Mucosa of rectum (tissue), 2 donors: ENCODE results near the gene LCN12.

Source experiments
- H3K27ac ChIP-seq, 2 donors: one replicate each; pipeline ENCODE4 v1.7.0; 2013; ENCODE audit warnings: inconsistent platforms in 2 of 2, low read depth in 2 of 2, low read length in 2 of 2
- H3K27me3 ChIP-seq, 2 donors: one replicate each; pipeline ENCODE4 v1.7.0; 2013; ENCODE audit warnings: low read length in 2 of 2; ENCODE audit not compliant: control insufficient read depth in 2 of 2, insufficient read depth in 2 of 2
- H3K36me3 ChIP-seq, 2 donors: one replicate each; pipeline ENCODE4 v1.7.0; 2013; ENCODE audit warnings: low read length in 2 of 2; ENCODE audit not compliant: control insufficient read depth in 2 of 2, insufficient read depth in 2 of 2
- H3K4me1 ChIP-seq, 2 donors: one replicate each; pipeline ENCODE4 v1.7.0; 2013; ENCODE audit warnings: low read length in 2 of 2, mild to moderate bottlenecking in 1 of 2; ENCODE audit not compliant: control insufficient read depth in 2 of 2, insufficient read depth in 2 of 2
- H3K4me3 ChIP-seq, 2 donors: one replicate each; pipeline ENCODE4 v1.7.0; 2013; ENCODE audit warnings: low read length in 2 of 2
- H3K9ac ChIP-seq, 2 donors: one replicate each; pipeline ENCODE4 v1.7.0; 2013; ENCODE audit warnings: low read length in 2 of 2, low read depth in 1 of 2, mild to moderate bottlenecking in 1 of 2
- H3K9me3 ChIP-seq, 2 donors: one replicate each; pipeline ENCODE4 v1.7.0; 2013; ENCODE audit warnings: low read length in 2 of 2; ENCODE audit not compliant: control insufficient read depth in 2 of 2
- donor health status: healthy.
- donor health status: Normal muscosa, but diverticular disease.

The LCN12 gene

GRCh38 chr9:136952321-136952850 is 313 bp downstream of the LCN12 start:
- no peaks in the 10 kb centered on the region for H3K9me3 ChIP-seq
- H3K36me3 ChIP-seq: no peaks in the 10 kb centered on the region
- H3K4me1 ChIP-seq: peaks cover 15 to 21% of the 10 kb centered on the region in 2 donors
- H3K27ac ChIP-seq: no peak overlapping the region
- no peak overlapping the region for H3K9ac ChIP-seq
- H3K27me3 ChIP-seq: no peaks in the 10 kb centered on the region
- H3K4me3 ChIP-seq: no peak overlapping the region

GRCh38 chr9:136952876-136953770 is 1.1 kb downstream of the LCN12 start:
- H3K9ac ChIP-seq: no peak overlapping the region
- H3K4me1 ChIP-seq: peaks cover 9 to 14% of the 10 kb centered on the region in 2 donors
- H3K27ac ChIP-seq: no peak overlapping the region

GRCh38 chr9:136953771-136954269 is 1.7 kb downstream of the LCN12 start:
- Histone ChIP-seq H3K9ac (no peak overlapping the region), H3K4me3 (no peak overlapping the region), H3K4me1 (peaks cover 8 to 12% of the 10 kb centered on the region in 2 donors), H3K36me3 (no peaks in the 10 kb centered on the region), H3K27ac (no peak overlapping the region), H3K9me3 (no peaks in the 10 kb centered on the region), H3K27me3 (no peaks in the 10 kb centered on the region)

More at GRCh38 chr9:136952876-136953770, 1.1 kb downstream of the LCN12 start:
- no peak overlapping the region for H3K4me3 ChIP-seq
- no peaks in the 10 kb centered on the region for H3K36me3 ChIP-seq
- no peaks in the 10 kb centered on the region for H3K27me3 ChIP-seq
- no peaks in the 10 kb centered on the region for H3K9me3 ChIP-seq

- Histone ChIP-seq H3K27me3 (no peaks in the 10 kb centered on the region), H3K36me3 (no peaks in the 10 kb centered on the region), H3K9me3 (no peaks in the 10 kb centered on the region), H3K27ac (no peak overlapping the region), H3K9ac (no peak overlapping the region), H3K4me3 (no peak overlapping the region), H3K4me1 (peaks cover 6 to 7% of the 10 kb centered on the region in 2 donors)
Measured at GRCh38 chr9:136954270-136955083, 2.4 kb downstream of the LCN12 start.

- H3K9me3 ChIP-seq: no peaks in the 10 kb centered on the region
- no peak overlapping the region for H3K27ac ChIP-seq
- H3K4me1 ChIP-seq: peaks cover 4% of the 10 kb centered on the region in 2 donors
- no peaks in the 10 kb centered on the region for H3K27me3 ChIP-seq
- no peak overlapping the region for H3K4me3 ChIP-seq
- H3K36me3 ChIP-seq: no peaks in the 10 kb centered on the region
- H3K9ac ChIP-seq: no peak overlapping the region
Measured at GRCh38 chr9:136955202-136955942, 3.3 kb downstream of the LCN12 start.

GRCh38 chr9:136955943-136956335 is 3.9 kb downstream of the LCN12 start:
- H3K27ac ChIP-seq: no peak overlapping the region
- H3K27me3 ChIP-seq: no peaks in the 10 kb centered on the region
- no peaks in the 10 kb centered on the region for H3K36me3 ChIP-seq
- no peaks in the 10 kb centered on the region for H3K4me1 ChIP-seq
- H3K9ac ChIP-seq: no peak overlapping the region
- no peak overlapping the region for H3K4me3 ChIP-seq
- H3K9me3 ChIP-seq: no peaks in the 10 kb centered on the region

GRCh38 chr9:136956604-136957003 is 4.5 kb downstream of the LCN12 start:
- Histone ChIP-seq H3K36me3 (no peaks in the 10 kb centered on the region), H3K27ac (no peak overlapping the region), H3K9ac (no peak overlapping the region), H3K4me3 (no peak overlapping the region), H3K27me3 (no peaks in the 10 kb centered on the region), H3K9me3 (no peaks in the 10 kb centered on the region), H3K4me1 (no peaks in the 10 kb centered on the region)

GRCh38 chr9:136957461-136957860 is 5.4 kb downstream of the LCN12 start:
- H3K4me3 ChIP-seq: no peak overlapping the region
- H3K9ac ChIP-seq: no peak overlapping the region
- no peaks in the 10 kb centered on the region for H3K27me3 ChIP-seq
- no peak overlapping the region for H3K27ac ChIP-seq
- H3K36me3 ChIP-seq: no peaks in the 10 kb centered on the region
- H3K4me1 ChIP-seq: no peaks in the 10 kb centered on the region
- no peaks in the 10 kb centered on the region for H3K9me3 ChIP-seq

GRCh38 chr9:136957901-136958300 is 5.8 kb downstream of the LCN12 start:
- H3K27me3 ChIP-seq: no peaks in the 10 kb centered on the region
- H3K4me3 ChIP-seq: no peak overlapping the region
- H3K9ac ChIP-seq: no peak overlapping the region
- H3K4me1 ChIP-seq: no peaks in the 10 kb centered on the region
- no peaks in the 10 kb centered on the region for H3K9me3 ChIP-seq
- H3K36me3 ChIP-seq: no peaks in the 10 kb centered on the region
- H3K27ac ChIP-seq: no peak overlapping the region
